ENCODE measurements around the gene CAMSAP1.

Gene CAMSAP1

DNA sequence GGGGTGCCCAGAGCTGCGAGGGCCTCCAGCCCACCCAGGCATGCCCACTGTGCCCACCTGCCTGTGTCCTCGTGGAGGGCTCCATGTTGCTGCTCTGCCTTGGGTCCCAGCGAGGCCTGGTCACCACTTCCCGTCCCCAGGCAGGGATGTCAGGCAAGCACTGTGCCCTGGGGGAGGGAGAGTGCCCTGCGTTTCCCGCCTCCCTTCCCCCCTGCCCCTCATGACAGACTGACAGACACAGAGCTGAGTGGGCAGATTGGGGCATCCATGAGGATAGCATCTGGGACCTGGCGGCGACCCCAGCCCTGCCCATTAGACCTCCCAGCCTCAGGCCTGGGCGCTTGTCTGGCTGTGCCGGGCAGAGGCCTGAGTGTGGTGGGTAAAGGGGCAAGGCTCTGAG lies 148.5 kb downstream of the CAMSAP1 start:
- FAIRE-seq, result no peak
- no peak for DNase-seq (ENCODE audit: insufficient read length, low spot score)
- TF ChIP-seq SPI1 (IDR thresholded peaks at IDR 0.05; ENCODE audit: low read depth, low read length), result no peak
- TF ChIP-seq TAF1 (IDR thresholded peaks at IDR 0.05; ENCODE audit: low read depth, low read length), result no peak
- TF ChIP-seq POLR2AphosphoS5 (IDR thresholded peaks at IDR 0.05; ENCODE audit: low read depth, low read length), result no peak
- TF ChIP-seq POLR2A (IDR thresholded peaks at IDR 0.05; ENCODE audit: low read depth, low read length), result no peak
- no peak for TF ChIP-seq PAX5 (IDR thresholded peaks at IDR 0.05; ENCODE audit: insufficient read depth, low read length, severe bottlenecking)
- no peak for TF ChIP-seq POU2F2 (IDR thresholded peaks at IDR 0.05; ENCODE audit: low read depth, low read length)

Measured in GM12891 (cell line).